Stomach smooth muscle (tissue), 2 donors: ENCODE data around the gene PSMG2.

Experiments
- H3K27ac ChIP-seq: one replicate; pipeline ENCODE4 v1.7.0; 2013; ENCODE audit warnings: mild to moderate bottlenecking, low read length, inconsistent platforms
- H3K27me3 ChIP-seq, 2 donors: one replicate each; pipeline ENCODE4 v1.7.0; 2013; ENCODE audit warnings: low read length in 2 of 2; ENCODE audit not compliant: insufficient read depth in 2 of 2, control insufficient read depth in 1 of 2
- H3K36me3 ChIP-seq, 2 donors: one replicate each; pipeline ENCODE4 v1.7.0; 2013; ENCODE audit warnings: low read length in 2 of 2; ENCODE audit not compliant: control insufficient read depth in 2 of 2, insufficient read depth in 2 of 2
- H3K4me1 ChIP-seq: one replicate; pipeline ENCODE4 v1.7.0; 2013; ENCODE audit warnings: low read length; ENCODE audit not compliant: control insufficient read depth, insufficient read depth
- H3K4me3 ChIP-seq, 2 donors: one replicate each; pipeline ENCODE4 v1.7.0; 2013; ENCODE audit warnings: low read length in 2 of 2
- H3K9ac ChIP-seq, 2 donors: one replicate each; pipeline ENCODE4 v1.7.0; 2013; ENCODE audit warnings: low read length in 2 of 2, mild to moderate bottlenecking in 1 of 2
- H3K9me3 ChIP-seq, 2 donors: one replicate each; pipeline ENCODE4 v1.7.0; 2013; ENCODE audit warnings: low read length in 2 of 2; ENCODE audit not compliant: control insufficient read depth in 2 of 2
- donor health status: healthy.
- donor health status: Pancreatic carcinoma.

Gene PSMG2

GRCh38 chr18:12686100-12686499 is 16.7 kb upstream of the PSMG2 start:
- Histone ChIP-seq H3K4me3 (no peak overlapping the region), H3K4me1 (no peaks in the 10 kb centered on the region), H3K9me3 (no peaks in the 10 kb centered on the region), H3K9ac (no peak overlapping the region), H3K27ac (no peak overlapping the region), H3K27me3 (no peaks in the 10 kb centered on the region), H3K36me3 (peaks cover 0 to 2% of the 10 kb centered on the region in 2 donors)

DNA sequence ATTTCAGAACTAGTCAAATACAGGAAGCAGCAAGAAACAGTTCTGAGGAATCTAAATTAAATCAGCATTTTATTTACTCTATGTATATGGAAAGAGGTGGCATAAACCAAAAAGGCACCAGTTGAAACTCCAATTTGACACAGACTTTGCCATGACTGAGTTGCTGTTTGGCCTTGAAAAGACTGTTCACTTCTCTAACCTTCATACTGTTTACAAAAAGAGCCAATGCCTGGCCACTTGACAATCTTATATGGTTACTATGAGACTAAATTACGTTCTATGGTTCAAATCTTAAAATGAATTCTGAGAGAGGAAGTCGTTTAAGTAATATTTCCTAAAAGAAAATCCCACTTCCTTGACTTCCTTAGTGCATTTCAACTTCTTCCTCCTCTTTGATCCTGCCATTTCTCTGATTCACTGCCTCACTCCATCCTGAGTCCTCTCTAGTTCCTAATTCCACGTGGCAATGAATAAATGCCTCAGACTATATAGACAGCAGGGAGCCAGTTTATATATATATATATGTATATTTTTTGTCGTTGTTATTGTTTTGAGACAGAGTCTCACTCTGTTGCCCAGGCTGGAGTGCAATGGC is 13.5 kb upstream of the PSMG2 start:
- no peaks in the 10 kb centered on the region for H3K27me3 ChIP-seq
- no peaks in the 10 kb centered on the region for H3K9me3 ChIP-seq
- H3K27ac ChIP-seq, result no peak overlapping the region
- peaks cover 0 to 2% of the 10 kb centered on the region in 2 donors for H3K36me3 ChIP-seq
- no peaks in the 10 kb centered on the region for H3K4me1 ChIP-seq
- no peak overlapping the region for H3K4me3 ChIP-seq
- no peak overlapping the region for H3K9ac ChIP-seq

DNA sequence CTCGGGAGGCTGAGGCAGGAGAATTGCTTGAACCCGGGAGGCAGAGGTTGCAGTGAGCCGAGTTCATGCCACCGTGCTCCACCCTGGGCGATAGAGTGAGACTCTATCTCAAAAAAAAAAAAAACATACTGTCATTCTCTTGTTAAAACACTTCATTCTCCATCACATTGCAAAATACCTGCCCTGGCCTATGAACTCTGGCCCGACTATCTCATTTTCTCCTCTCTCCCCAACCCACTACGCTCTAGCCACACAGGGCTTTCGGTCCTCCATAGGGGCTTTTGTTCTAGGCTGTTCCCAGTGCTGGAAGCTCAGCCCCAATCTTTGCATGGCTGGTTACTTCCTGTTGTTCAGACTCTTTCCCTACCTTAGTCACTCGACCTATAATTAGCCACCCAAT is 10.6 kb upstream of the PSMG2 start:
- no peaks in the 10 kb centered on the region for H3K4me1 ChIP-seq
- H3K4me3 ChIP-seq, result no peak overlapping the region
- no peaks in the 10 kb centered on the region for H3K9me3 ChIP-seq
- no peaks in the 10 kb centered on the region for H3K36me3 ChIP-seq
- H3K27ac ChIP-seq, result no peak overlapping the region
- no peaks in the 10 kb centered on the region for H3K27me3 ChIP-seq
- no peak overlapping the region for H3K9ac ChIP-seq

DNA sequence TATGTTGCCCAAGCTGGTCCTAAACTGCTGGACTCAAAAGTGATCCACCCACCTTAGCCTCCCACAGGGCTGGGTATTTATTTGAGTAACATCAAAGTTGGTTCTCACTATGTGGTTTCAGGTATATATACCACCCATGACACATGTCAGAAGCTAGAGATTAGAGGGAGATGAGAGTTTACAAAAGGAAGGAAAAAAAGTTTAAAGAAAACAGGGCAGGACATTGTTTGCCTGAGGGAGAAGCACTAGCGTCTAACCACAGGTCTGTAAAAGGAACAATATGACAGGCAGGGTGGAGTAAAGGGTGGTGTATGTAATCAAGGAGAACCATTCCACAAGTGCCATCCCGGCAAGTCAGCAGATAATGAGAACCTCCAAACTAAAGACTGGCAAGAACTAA is 8.8 kb upstream of the PSMG2 start:
- no peaks in the 10 kb centered on the region for H3K27me3 ChIP-seq
- H3K27ac ChIP-seq, result no peak overlapping the region
- no peak overlapping the region for H3K9ac ChIP-seq

DNA sequence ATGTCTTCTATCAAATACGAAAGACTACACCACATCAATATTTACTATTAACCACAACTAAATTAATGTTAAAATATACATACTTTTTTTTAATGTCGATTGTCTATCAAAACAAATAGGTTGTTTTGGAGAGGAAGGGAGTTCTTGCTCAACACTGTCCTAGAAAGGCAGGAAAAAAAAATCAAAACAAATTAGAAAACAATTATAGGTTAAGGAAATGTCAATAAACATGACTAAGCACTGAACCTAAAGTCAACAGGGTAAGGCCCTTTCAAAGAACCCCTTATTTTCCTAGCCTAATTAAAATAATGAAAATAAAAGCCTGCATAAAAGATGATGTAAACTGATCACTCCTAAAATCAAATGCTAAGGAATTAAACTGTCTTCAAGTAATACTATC is 3.1 kb upstream of the PSMG2 start:
- peaks cover 12% of the 10 kb centered on the region for H3K4me1 ChIP-seq
- H3K4me3 ChIP-seq, result no peak overlapping the region
- no peak overlapping the region for H3K27ac ChIP-seq
- H3K9ac ChIP-seq, result no peak overlapping the region
- peaks cover 3 to 5% of the 10 kb centered on the region in 2 donors for H3K36me3 ChIP-seq
- no peaks in the 10 kb centered on the region for H3K27me3 ChIP-seq
- H3K9me3 ChIP-seq, result no peaks in the 10 kb centered on the region

More for the DNA sequence above, 8.8 kb upstream of the PSMG2 start:
- H3K9me3 ChIP-seq, result no peaks in the 10 kb centered on the region
- H3K4me1 ChIP-seq, result no peaks in the 10 kb centered on the region
- no peak overlapping the region for H3K4me3 ChIP-seq
- peaks cover 3 to 5% of the 10 kb centered on the region in 2 donors for H3K36me3 ChIP-seq

GRCh38 chr18:12701161-12701560 is 1.7 kb upstream of the PSMG2 start:
- Histone ChIP-seq H3K9me3 (no peaks in the 10 kb centered on the region), H3K4me3 (peak overlapping the region; percentile 75 to 91), H3K27me3 (no peaks in the 10 kb centered on the region), H3K36me3 (peaks cover 3 to 8% of the 10 kb centered on the region in 2 donors), H3K9ac (no peak overlapping the region), H3K27ac (no peak overlapping the region), H3K4me1 (peaks cover 15% of the 10 kb centered on the region)

DNA sequence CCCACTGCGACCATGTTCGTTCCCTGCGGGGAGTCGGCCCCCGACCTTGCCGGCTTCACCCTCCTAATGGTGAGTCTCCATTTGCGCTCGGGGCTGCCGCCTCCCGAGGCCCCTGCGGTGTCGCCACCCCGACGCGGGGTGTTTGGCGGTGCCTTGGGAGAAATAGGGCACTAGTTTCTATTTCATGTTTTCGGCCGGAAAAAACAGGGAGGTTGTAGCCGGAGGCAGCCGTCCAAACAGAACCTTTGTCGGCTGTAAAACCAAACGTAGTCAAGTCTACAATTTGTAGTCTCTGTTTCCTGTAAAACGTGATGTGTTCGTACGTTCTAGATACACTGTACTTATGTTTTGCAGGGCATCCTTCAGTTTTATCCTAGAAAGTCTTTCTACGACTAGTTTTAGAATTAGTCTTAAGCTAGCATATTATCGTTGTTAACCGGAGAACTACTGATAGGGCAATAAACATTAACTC is 290 bp downstream of the PSMG2 start:
- Histone ChIP-seq H3K9ac (peak overlapping the region; percentile 74 to 94), H3K27me3 (no peaks in the 10 kb centered on the region), H3K9me3 (no peaks in the 10 kb centered on the region), H3K4me3 (peak overlapping the region; percentile 75 to 91), H3K4me1 (peaks cover 15% of the 10 kb centered on the region), H3K27ac (peak overlapping the region; percentile 94), H3K36me3 (peaks cover 8 to 18% of the 10 kb centered on the region in 2 donors)

DNA sequence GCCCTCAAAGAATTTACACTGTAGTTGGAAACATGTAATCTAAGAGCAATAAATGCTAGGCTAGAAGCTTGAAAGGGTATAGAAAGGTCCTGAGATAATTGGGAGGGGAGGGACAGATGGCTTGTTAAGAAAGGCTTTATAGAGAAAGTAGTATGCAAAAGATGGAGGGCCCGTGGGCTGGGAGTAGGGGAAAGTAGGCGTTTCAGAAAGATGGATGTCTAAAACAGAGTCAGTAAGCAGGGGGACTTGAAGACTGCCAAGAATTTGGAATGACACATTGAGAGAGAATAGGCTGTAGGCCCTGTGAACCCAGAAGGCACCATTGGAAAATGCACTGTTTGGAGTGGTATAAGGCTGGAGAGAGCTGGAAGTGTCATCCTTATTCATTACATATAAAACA is 822 bp downstream of the PSMG2 start:
- Histone ChIP-seq H3K9me3 (no peaks in the 10 kb centered on the region), H3K27ac (peak overlapping the region; percentile 94), H3K4me1 (peaks cover 15% of the 10 kb centered on the region), H3K27me3 (no peaks in the 10 kb centered on the region), H3K36me3 (peaks cover 6 to 14% of the 10 kb centered on the region in 2 donors), H3K4me3 (peak overlapping the region; percentile 75 to 91), H3K9ac (peak overlapping the region; percentile 74 to 94)

DNA sequence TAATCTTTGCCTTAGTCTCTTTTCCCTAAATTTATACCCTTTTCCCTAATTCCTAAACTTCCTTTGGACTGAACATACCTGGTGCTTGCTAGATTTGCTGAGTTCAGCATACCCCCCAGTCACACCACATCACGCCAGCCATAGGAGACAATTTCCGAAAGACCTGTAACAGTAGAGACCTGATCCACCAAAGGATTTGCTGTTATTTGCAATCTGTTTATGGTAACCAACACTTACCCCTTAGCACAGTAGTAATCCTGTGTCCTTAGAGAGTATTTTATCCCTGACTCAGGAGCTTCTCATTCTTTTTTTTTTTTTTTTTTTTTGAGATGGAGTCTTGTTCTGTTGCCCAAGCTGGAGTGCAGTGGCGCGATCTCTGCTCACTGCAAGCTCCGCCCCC is 8.6 kb downstream of the PSMG2 start:
- Histone ChIP-seq H3K36me3 (peaks cover 28 to 34% of the 10 kb centered on the region in 2 donors), H3K9me3 (no peaks in the 10 kb centered on the region), H3K27ac (no peak overlapping the region), H3K4me3 (no peak overlapping the region), H3K9ac (no peak overlapping the region), H3K27me3 (no peaks in the 10 kb centered on the region), H3K4me1 (no peaks in the 10 kb centered on the region)

- Histone ChIP-seq H3K36me3 (peaks cover 38 to 46% of the 10 kb centered on the region in 2 donors), H3K27ac (no peak overlapping the region), H3K9me3 (no peaks in the 10 kb centered on the region)
Measured at GRCh38 chr18:12721495-12722275, 18.8 kb downstream of the PSMG2 start.

GRCh38 chr18:12722731-12723130 is 19.9 kb downstream of the PSMG2 start:
- Histone ChIP-seq H3K9ac (peak overlapping the region in 1 of 2 donors; percentile 21), H3K4me1 (no peaks in the 10 kb centered on the region), H3K27me3 (no peaks in the 10 kb centered on the region), H3K27ac (no peak overlapping the region), H3K4me3 (no peak overlapping the region), H3K9me3 (no peaks in the 10 kb centered on the region), H3K36me3 (peaks cover 36 to 43% of the 10 kb centered on the region in 2 donors)

More at GRCh38 chr18:12721495-12722275, 18.8 kb downstream of the PSMG2 start:
- H3K4me3 ChIP-seq, result no peak overlapping the region
- H3K9ac ChIP-seq, result no peak overlapping the region
- H3K4me1 ChIP-seq, result no peaks in the 10 kb centered on the region
- no peaks in the 10 kb centered on the region for H3K27me3 ChIP-seq
